Stimulated activated naive CD8-positive, alpha-beta T cell treated with anti-CD3 and anti-CD28 coated beads, Interleukin-15, amount 100 ng/mL, for 72 hours (primary cell): ENCODE data around the gene BMAL2.

ENCODE experiments used
- ATAC-seq: fragments of 150-1000 bp; cut with Tn5 transposase; 2 replicates; pipeline ENCODE4 v1.10.0; 2021; ENCODE audit warnings: mild to moderate bottlenecking, moderate library complexity
- DNase-seq, 2 donors: peaks; one replicate each; pipeline ENCODE4 v3.0.0; 2021 to 2022
- H3K27ac Mint-ChIP-seq, 2 donors: one replicate each; pipeline ENCODE4 v1.8.0; 2022; ENCODE audit warnings: mild to moderate bottlenecking in 2 of 2, mixed read lengths in 2 of 2, moderate library complexity in 2 of 2
- H3K27me3 Mint-ChIP-seq: one replicate; pipeline ENCODE4 v1.8.0; 2022; ENCODE audit warnings: mixed read lengths
- H3K4me1 Mint-ChIP-seq: one replicate; pipeline ENCODE4 v1.8.0; 2022; ENCODE audit warnings: mild to moderate bottlenecking, mixed read lengths
- H3K4me3 Mint-ChIP-seq, 2 donors: one replicate each; pipeline ENCODE4 v1.8.0; 2022; ENCODE audit warnings: mild to moderate bottlenecking in 2 of 2, mixed read lengths in 2 of 2, moderate library complexity in 1 of 2
- H3K9me3 Mint-ChIP-seq, 2 donors: one replicate each; pipeline ENCODE4 v1.8.0; 2022; ENCODE audit warnings: mixed read lengths in 2 of 2

Gene BMAL2

DNA sequence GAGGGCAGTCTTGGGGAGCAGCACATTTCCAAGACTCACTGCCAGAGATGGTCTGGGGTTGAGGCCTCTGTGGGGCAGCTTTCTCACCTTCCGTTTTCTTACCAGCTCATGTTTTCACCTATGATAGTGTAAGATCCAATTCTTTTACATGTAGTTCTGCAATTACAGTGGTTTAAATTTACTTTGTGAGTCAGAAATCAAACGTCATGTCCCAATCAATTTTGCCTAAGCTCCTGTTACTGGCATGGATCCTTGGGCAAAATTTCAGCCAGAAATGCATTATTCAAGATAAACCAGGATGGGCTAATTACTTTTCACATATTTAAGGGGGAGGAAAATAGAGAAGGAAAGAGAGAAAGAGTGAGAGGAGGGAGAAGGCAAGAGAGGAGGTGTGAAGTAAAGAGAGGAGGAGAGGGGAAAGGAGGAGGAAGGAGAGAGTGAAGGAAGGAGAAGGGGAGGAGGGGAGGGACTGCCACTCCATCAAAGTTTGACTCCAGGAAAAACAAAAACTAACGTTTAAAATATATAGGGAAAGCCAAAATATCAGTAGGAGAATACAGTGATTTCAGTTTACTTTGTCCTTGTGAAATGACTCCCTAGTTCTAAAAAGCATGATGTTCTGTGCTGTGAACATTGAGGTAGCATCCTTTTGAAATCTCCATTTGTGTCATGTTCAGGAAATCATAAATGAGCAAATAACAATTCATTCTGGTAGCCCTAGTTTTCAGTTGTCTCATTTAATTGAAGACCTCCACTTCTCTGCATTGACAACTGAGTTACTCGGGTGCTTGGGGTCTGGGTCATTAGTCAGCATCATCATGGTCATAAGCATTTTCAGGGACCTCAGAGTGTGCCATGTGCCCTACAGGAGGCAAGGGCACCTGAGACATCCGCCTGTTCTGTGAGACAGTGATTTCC is 3.0 kb downstream of the BMAL2 start:
- Mint-ChIP-seq H3K27ac (no peak overlapping the region), H3K4me1 (peaks cover 43% of the 10 kb centered on the region), H3K4me3 (no peak overlapping the region), H3K9me3 (no peaks in the 10 kb centered on the region), H3K27me3 (peaks cover 50% of the 10 kb centered on the region)
- DNase-seq (no peak), ATAC-seq (no peak)

DNA sequence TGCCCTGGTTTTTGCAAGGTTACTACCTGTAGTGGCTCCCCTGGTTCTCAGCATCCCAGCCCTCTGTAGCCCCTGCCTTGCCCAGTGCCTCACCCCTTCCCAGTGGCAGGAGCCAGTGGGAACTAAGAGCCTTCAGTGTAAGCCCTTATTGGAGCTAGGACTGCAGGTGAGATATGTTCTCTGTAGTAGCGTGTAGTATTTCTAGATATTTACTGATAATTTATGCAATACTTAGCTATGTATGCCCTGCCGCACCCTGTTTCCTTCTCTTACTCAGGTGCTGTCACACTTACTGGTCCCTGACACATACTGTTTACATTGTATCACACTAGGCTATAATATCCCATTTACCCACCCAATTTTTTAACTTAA is 3.6 kb downstream of the BMAL2 start:
- Mint-ChIP-seq H3K27ac (no peak overlapping the region), H3K4me1 (peaks cover 36% of the 10 kb centered on the region), H3K27me3 (peaks cover 54% of the 10 kb centered on the region), H3K9me3 (no peaks in the 10 kb centered on the region), H3K4me3 (no peak overlapping the region)
- ATAC-seq (no peak), DNase-seq (no peak)

DNA sequence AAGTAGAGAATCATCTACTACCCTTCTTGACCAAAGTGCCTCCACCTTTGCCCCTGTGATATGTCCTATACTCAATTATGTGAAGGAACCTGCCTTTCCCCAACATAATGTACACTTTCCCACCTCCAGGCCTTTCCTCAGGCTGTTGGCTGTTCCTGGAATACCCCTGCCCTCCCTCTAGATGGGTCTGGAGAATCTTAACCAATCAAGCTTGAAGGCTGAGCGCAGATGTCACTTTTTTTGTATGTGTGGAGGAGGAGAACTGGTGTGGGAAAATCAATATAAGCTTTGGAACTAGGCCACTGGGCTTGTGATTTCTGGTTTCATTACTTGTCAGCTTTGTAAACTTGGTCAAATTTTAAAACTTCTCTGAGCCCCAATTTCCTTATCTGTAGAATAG is 4.7 kb downstream of the BMAL2 start:
- Mint-ChIP-seq H3K4me3 (no peak overlapping the region), H3K27ac (no peak overlapping the region), H3K4me1 (peaks cover 25% of the 10 kb centered on the region), H3K9me3 (no peaks in the 10 kb centered on the region), H3K27me3 (peaks cover 55% of the 10 kb centered on the region)
- ATAC-seq (no peak), DNase-seq (no peak)

DNA sequence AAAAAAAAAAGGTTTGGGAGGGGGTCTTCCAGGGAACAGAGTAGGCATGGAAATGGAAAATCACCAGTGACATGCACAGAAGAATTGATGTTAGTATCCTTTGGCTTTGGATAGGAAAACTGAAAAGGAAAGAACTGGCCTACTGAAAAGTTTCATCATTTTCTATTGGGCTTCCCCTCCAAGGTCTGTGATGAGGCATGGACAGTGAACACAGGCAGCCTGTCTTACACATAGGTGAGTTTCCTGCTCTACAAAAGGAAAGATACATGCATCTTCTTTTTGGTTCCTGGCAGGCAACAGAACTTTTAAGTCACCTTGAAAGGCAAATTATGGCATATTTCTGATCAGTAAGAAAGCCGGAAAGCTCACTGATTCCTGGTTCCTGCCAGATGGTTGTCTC is 5.8 kb downstream of the BMAL2 start:
- Mint-ChIP-seq H3K4me1 (peaks cover 20% of the 10 kb centered on the region), H3K27me3 (peaks cover 51% of the 10 kb centered on the region), H3K27ac (no peak overlapping the region), H3K4me3 (no peak overlapping the region), H3K9me3 (no peaks in the 10 kb centered on the region)
- ATAC-seq (peak; percentile 70), DNase-seq (no peak)

DNA sequence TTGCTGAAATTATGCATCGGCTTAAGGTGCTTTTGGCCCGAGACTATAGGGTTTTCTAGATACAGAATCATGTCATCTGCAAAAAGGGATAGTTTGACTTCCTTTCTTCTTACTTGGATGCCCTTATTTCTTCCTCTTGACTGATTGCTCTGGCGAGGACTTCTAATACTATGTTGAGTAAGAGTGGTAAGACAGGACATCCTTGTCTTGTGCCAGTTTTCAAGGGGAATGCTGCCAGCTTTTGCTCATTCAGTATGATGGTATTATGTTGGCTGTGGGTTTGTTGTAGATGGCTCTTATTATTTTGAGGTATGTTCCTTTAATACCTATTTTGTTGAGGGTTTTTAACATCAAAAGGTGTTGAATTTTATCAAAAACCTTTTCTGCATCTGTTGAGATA is 8.3 kb downstream of the BMAL2 start:
- Mint-ChIP-seq H3K4me1 (peaks cover 14% of the 10 kb centered on the region), H3K27ac (no peak overlapping the region), H3K9me3 (no peaks in the 10 kb centered on the region), H3K4me3 (no peak overlapping the region), H3K27me3 (peaks cover 34% of the 10 kb centered on the region)
- DNase-seq = no peak
- no peak for ATAC-seq

DNA sequence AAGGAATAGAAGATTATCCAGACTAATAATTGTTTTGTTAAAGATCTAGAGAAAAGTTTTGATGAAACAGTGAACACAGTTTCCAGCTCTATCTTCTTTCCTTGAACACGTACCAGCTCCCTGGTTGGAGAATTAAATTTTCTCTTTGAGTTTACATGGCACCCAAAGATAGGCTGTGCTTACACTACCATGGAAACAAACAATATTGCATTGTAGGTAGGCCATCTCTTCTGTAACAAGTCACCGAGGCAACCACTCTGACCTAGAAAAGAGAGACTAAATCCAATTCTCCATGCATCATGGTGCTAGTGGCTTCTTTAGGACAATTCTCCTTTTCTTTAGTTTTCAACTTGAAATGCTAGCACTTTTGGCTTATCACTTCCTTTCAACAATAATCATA is 9.9 kb downstream of the BMAL2 start:
- no peak overlapping the region for H3K4me3 Mint-ChIP-seq
- DNase-seq (no peak), ATAC-seq (no peak)
- H3K9me3 Mint-ChIP-seq = no peaks in the 10 kb centered on the region
- H3K27ac Mint-ChIP-seq = no peak overlapping the region
- H3K27me3 Mint-ChIP-seq = peaks cover 40% of the 10 kb centered on the region
- H3K4me1 Mint-ChIP-seq = peaks cover 13% of the 10 kb centered on the region

DNA sequence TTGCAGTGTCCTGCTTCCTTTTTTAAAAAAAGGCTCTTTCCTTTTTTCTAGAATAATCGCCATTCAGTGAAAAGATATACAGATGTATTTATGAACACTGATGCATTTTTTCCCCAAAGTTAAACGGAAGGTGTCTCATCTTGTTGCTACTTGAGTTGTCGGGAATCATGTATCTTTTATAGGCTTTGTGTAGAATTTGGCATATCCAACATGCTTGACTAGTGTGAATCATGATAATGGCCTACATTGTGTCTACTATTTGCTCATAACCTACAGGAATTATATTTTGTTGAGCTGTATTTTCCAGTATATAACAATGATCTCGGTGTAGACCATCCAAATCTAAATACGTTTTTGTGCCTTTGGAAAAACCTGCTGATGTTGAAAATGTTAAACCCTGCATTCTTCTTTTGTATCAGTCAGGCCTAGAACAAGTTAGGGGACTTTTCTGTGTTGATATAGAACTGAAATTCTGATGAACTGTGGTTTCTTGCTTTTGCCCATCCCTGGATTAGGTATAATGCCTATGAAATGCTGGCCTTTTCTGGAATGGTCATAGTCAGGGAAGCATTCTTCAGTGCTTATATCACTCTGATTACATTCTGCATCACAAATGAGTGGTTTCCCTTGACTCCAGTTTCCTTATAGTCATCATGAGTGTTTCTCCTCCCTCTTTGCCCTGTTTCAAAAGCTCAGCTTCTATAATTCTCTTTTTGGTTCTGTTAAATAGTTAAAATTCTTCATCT is 10.8 kb downstream of the BMAL2 start:
- Mint-ChIP-seq H3K9me3 (no peaks in the 10 kb centered on the region), H3K4me1 (peaks cover 4% of the 10 kb centered on the region), H3K4me3 (no peak overlapping the region), H3K27me3 (peaks cover 37% of the 10 kb centered on the region), H3K27ac (no peak overlapping the region)
- ATAC-seq (no peak), DNase-seq (no peak)

DNA sequence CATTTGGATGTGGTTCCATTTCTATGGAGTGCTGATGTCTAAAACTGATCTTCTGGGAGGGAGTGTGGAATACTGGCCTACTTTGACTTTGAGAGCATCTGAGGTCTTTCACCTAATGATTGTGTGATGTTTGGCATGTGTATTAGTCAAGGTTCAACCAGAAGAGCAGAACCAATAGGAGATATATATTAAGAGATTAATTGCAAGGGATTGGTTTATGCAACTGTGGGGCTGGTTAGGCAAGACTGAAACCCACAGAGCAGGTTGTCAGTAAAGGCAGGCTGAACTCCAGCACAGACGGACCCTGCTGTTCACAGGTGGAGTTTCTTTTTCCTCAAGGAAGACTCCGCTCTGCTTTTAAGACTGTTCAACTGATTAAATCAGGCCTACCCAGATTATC is 11.6 kb downstream of the BMAL2 start:
- Mint-ChIP-seq H3K4me1 (no peaks in the 10 kb centered on the region), H3K27ac (no peak overlapping the region), H3K27me3 (peaks cover 43% of the 10 kb centered on the region), H3K9me3 (no peaks in the 10 kb centered on the region), H3K4me3 (no peak overlapping the region)
- DNase-seq = no peak
- ATAC-seq = no peak

DNA sequence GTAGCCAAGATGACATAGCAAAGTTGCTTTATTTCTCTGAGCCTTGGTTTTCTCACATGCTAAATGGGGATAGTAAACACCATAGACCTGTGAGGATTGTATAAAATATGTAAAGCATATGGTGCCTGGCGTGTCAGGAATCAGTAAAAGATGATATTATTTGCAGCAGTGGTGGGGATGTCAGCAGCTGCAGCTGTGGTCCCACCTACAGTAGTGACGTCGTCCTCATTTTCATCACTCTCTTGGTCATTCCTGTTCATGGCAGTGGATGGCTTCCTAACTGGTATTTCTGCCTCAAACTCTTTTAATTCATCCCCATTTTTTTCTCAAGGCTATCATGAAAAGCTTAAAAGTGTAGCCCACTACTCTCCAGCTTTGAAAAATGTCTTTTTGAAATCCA is 12.1 kb downstream of the BMAL2 start:
- H3K4me3 Mint-ChIP-seq = no peak overlapping the region
- DNase-seq = no peak
- ATAC-seq = no peak

DNA sequence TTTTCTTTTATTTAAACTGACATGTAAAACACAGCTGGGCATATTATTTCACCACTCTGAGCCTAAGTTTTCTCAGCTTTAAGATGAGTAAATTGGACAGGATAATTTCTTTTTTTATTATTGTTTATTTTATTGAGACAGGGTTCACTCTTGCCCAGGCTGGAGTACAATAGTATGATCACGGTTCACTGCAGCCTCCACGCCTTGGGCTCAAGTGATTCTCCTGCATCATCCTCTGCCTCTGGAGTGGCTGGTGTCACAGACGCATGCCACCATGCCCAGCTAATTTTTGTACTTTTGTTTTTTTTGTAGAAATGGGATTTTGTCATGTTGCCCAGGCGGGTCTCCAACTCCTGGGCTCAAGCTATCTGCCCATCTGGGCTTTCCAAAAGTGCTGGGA is 12.7 kb downstream of the BMAL2 start:
- DNase-seq = no peak
- ATAC-seq = no peak
- no peaks in the 10 kb centered on the region for H3K9me3 Mint-ChIP-seq
- no peak overlapping the region for H3K4me3 Mint-ChIP-seq
- H3K4me1 Mint-ChIP-seq = no peaks in the 10 kb centered on the region
- H3K27ac Mint-ChIP-seq = no peak overlapping the region
- H3K27me3 Mint-ChIP-seq = peaks cover 31% of the 10 kb centered on the region

More for the DNA sequence above, 12.1 kb downstream of the BMAL2 start:
- peaks cover 37% of the 10 kb centered on the region for H3K27me3 Mint-ChIP-seq
- H3K4me1 Mint-ChIP-seq = no peaks in the 10 kb centered on the region
- H3K9me3 Mint-ChIP-seq = no peaks in the 10 kb centered on the region
- no peak overlapping the region for H3K27ac Mint-ChIP-seq

DNA sequence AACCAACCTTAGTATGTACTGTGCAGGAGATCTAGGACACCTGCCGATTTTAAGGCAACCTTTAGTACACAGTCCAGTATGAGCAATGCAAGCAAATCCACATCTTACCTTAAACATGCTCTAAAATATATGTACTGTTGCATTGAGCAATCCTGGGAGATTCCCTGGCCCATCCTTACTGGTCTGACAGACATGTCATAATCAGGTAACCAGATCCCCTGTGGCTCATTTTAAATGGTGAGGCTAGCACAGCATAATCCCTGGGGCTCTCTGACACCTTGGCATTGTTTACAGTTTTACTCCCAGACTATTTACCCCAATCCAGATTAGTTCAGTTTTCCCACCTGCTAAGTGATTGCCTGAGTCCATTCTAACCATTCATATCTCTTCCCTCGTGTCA is 15.1 kb downstream of the BMAL2 start:
- H3K4me3 Mint-ChIP-seq = no peak overlapping the region
- H3K27ac Mint-ChIP-seq = no peak overlapping the region
- no peak for ATAC-seq

DNA sequence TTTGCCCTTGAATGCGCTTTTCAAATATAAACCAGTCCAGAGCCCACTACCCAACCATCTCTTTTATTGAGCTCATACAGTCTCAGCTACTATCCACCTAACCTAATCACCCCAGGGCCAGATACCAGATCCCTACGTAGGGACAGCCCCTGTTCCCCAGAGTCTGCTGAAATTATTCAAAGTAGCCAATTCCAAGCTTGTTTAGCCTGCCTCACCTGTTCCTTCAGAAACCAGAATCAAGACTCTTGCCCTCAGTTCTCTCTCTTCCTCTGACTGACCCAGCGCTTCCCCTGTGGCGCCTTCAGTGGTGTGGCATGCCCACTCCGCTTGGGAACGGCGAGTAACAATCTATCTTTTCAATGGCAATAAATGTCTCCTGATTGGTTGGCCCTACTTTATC is 18.8 kb downstream of the BMAL2 start:
- ATAC-seq (no peak), DNase-seq (no peak)
- no peak overlapping the region for H3K27ac Mint-ChIP-seq
- H3K9me3 Mint-ChIP-seq = no peaks in the 10 kb centered on the region
- H3K4me3 Mint-ChIP-seq = no peak overlapping the region
- peaks cover 17% of the 10 kb centered on the region for H3K27me3 Mint-ChIP-seq
- H3K4me1 Mint-ChIP-seq = no peaks in the 10 kb centered on the region

More for the DNA sequence above, 15.1 kb downstream of the BMAL2 start:
- no peak for DNase-seq
- H3K9me3 Mint-ChIP-seq = no peaks in the 10 kb centered on the region
- no peaks in the 10 kb centered on the region for H3K4me1 Mint-ChIP-seq
- peaks cover 22% of the 10 kb centered on the region for H3K27me3 Mint-ChIP-seq

DNA sequence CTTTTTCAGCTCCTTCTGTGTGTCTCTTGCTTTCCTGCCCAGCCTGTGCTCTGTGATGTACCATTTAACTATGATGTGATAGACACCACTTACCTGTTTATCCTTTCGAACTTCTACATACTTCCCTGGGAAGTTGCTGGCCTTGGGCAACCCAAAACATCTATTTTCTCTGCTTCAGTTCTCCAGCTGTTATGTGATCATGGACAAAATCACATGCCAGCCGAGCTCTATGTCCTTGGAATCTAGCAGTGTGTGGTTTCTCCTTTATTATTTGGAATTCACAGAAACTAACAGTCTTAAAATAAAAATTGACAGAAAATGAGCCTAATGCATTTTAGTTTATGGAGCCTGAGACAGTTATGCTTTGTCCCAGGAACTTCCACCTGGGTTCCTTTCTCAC is 22.9 kb downstream of the BMAL2 start:
- DNase-seq (no peak), ATAC-seq (no peak)
- Mint-ChIP-seq H3K4me3 (no peak overlapping the region), H3K4me1 (no peaks in the 10 kb centered on the region), H3K27ac (no peak overlapping the region), H3K9me3 (no peaks in the 10 kb centered on the region), H3K27me3 (peaks cover 5% of the 10 kb centered on the region)

DNA sequence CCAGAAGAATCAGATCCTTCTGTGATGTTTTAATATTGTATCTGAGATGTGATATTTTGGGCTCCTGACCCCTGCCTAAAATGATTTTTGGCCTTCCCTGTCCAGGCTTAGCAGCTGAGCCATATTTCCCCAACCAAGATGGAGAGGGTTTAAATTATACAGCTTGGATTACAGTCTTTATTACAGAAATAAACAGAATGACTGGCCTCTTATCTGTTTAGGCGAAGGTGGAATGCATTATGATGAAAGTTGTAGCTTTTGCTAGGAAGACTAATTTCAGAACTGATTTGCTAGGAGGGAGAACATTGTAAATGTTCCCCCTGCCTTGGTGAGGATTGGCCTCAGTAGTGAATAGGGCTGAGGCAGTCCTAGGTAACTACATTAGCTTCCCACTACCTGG is 23.3 kb downstream of the BMAL2 start:
- H3K4me3 Mint-ChIP-seq = no peak overlapping the region
- peaks cover 6% of the 10 kb centered on the region for H3K27me3 Mint-ChIP-seq
- no peak for ATAC-seq
- no peak for DNase-seq
- no peaks in the 10 kb centered on the region for H3K9me3 Mint-ChIP-seq
- H3K4me1 Mint-ChIP-seq = no peaks in the 10 kb centered on the region
- no peak overlapping the region for H3K27ac Mint-ChIP-seq

DNA sequence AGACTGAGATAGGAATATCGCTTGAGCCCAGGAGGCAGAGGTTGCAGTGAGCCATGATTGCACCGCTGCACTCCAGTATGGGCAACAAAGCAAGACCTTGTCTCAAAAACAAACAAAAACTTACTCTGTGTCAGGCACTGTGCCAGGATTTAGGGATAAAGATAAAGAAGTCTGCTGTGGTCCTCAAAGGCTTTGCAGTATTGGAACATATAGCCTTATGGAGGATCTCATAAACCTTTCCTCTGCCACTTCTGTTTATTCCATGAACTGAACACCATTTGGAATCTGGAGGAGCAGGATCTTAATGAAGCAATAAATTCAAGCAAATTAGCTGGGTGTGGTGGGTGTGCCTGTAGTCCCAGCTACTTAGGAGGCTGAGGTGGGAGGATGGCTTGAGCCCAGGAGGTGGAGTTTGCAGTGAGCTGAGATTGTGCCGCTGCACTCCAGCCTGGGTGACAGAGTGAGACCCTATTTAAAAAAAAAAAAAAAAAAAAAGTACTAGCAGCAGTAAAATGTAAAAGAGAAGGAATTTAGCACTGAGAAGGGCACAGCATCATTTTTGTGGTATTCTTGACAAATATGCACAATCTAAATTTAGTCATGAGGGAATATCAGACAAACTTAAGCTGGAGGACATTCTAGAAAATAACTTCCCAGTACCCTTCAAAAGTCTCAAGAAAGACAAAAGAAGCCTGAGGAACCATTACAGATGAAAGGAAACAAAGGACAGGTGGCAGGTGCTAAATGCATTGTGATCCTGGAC is 27.1 kb downstream of the BMAL2 start:
- no peaks in the 10 kb centered on the region for H3K9me3 Mint-ChIP-seq
- ATAC-seq (no peak), DNase-seq (no peak)
- no peaks in the 10 kb centered on the region for H3K4me1 Mint-ChIP-seq
- H3K4me3 Mint-ChIP-seq = no peak overlapping the region
- peak overlapping the region in 1 of 2 donors; percentile 78 for H3K27ac Mint-ChIP-seq
- H3K27me3 Mint-ChIP-seq = peaks cover 27% of the 10 kb centered on the region

DNA sequence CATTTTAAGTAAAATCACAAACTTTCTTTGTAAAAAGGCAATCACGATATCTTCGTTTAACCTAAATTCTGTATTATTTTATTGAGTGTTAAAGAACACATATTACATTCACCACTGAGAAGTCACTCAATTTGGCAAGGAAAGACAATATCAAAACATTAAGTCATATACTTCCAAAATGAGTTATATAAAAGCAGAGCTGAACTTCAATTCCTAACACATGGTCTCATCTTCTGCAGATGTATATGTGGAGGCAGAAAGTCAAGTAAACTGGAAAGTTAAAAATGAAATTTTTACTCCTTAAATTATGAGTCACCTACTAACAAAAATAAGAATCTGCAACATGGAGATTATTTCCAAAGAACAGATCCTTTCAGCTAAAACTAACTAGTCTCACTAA is 28.7 kb downstream of the BMAL2 start:
- H3K27ac Mint-ChIP-seq = no peak overlapping the region
- no peak overlapping the region for H3K4me3 Mint-ChIP-seq
- no peak for DNase-seq
- H3K4me1 Mint-ChIP-seq = no peaks in the 10 kb centered on the region
- no peaks in the 10 kb centered on the region for H3K9me3 Mint-ChIP-seq
- peaks cover 27% of the 10 kb centered on the region for H3K27me3 Mint-ChIP-seq
- no peak for ATAC-seq
